Adrenal gland (tissue), 12 donors: ENCODE results near the gene SETD3. TPM values are rescaled to one million over a fixed set of nuclear protein-coding genes. Genes with fewer than 3 reads are reported as not detected.
A peak's percentile ranks its signal among the peaks of the same experiment; 100 is the strongest.

ENCODE experiments used
- DNase-seq, 7 donors: peaks; one replicate each; pipeline ENCODE4 v3.0.0-alpha.2; 2019 to 2020
- H3K27ac ChIP-seq, 5 donors: fragments of 200-600 bp; sonication (generic) in 4 of 5; 1 replicate in 3 of 5; 2 replicates in 2 of 5; pipeline versions ENCODE4 v1.5.1 to v1.8.0; 2016 to 2020; ENCODE audit warnings: mild to moderate bottlenecking in 1 of 5
- H3K27me3 ChIP-seq: fragments of 200-600 bp; 2 replicates; pipeline ENCODE4 v1.8.0; 2021
- H3K36me3 ChIP-seq, 2 donors: fragments of 200-600 bp; replicated peaks in 1 of 2; 1 replicate in 1 of 2; 2 replicates in 1 of 2; pipeline versions ENCODE4 v1.5.1 to v1.8.0; 2018 to 2022
- H3K4me1 ChIP-seq, 2 donors: fragments of 200-600 bp; replicated peaks in 1 of 2; 1 replicate in 1 of 2; 2 replicates in 1 of 2; pipeline versions ENCODE4 v1.5.1 to v1.8.0; 2018 to 2021
- H3K4me3 ChIP-seq, 4 donors: fragments of 200-600 bp; sonication (generic) in 3 of 4; one replicate each; pipeline ENCODE4 v1.5.1; 2016 to 2018
- H3K9me3 ChIP-seq, 3 donors: fragments of 200-600 bp; sonication (generic) in 1 of 3; replicated peaks in 1 of 3; 1 replicate in 2 of 3; 2 replicates in 1 of 3; pipeline versions ENCODE4 v1.5.1 to v1.8.0; 2016 to 2021
- POLR2A ChIP-seq, 2 donors: fragments of 450-650 bp; IDR thresholded peaks; one replicate each; pipeline ENCODE4 v1.6.1; 2017; ENCODE audit warnings: antibody characterized with exemption in 2 of 2, mild to moderate bottlenecking in 2 of 2, moderate library complexity in 1 of 2
- WGBS, 4 donors: extraction: QIAGEN DNeasy Blood & Tissue Kit in 2 of 4; methylation state at CpG; one replicate each; pipeline versions ENCODE4 v1.1.5 to v1.1.7; 2013 to 2017; 5-methylcytosine and 5-hydroxymethylcytosine counted together
- intact Hi-C, 2 donors: fragments of 100-400 bp; cut with DNase I; formaldehyde crosslinking; loops; one replicate each; pipeline versions ENCODE4 v1.14.1 to v1.15.0; 2022 to 2023
- polyA plus RNA-seq, 3 donors: library from polyadenylated mRNA; stranded (reverse); fragments of 200-250 nt in 2 of 3; fragments of 350-450 nt in 1 of 3; fragmentation: Illumina TruSeq in 1 of 3; extraction: RNeasy Lipid Tissue Mini Kit (QIAGEN cat#74804) in 1 of 3; gene quantifications; one replicate each; pipeline ENCODE4 v1.2.3, GENCODE V29; 2013 to 2014
- total RNA-seq, 9 donors: library from RNA; depleted of rRNA in 4 of 9; stranded (reverse); fragments of >200 nt in 4 of 9; fragments of 120-200 nt in 1 of 9; fragmentation: NEBNext Ultra II Directional in 1 of 9; extraction: Animal tissue kit (Norgen Biotek cat#: 25700) in 1 of 9; gene quantifications; one replicate each; pipeline versions ENCODE4 v1.1.0 to v1.2.4, GENCODE V29; 2013 to 2023
- TF ChIP-seq, protein P1 (sequence below), 6 experiments: fragments of 450-650 bp in 4 of 6; fragments of 200-600 bp in 2 of 6; sonication (generic) in 1 of 6; IDR thresholded peaks; 1 replicate in 5 of 6; 2 replicates in 1 of 6; pipeline versions ENCODE4 v1.5.1 to v1.8.0; 2016 to 2021; ENCODE audit warnings: antibody characterized with exemption in 6 of 6, mild to moderate bottlenecking in 2 of 6, moderate library complexity in 1 of 6
- donor health status: healthy with polysubstance abuse.
- donor health status: Bipolar disorder and iron deficiency.
- donor health status: DM: yes; HTN: yes; CAD: no.
- donor health status: DM: no; HTN: no; CAD: no.
- donor health status: DM: no; HTN: no; CAD: no.
- donor health status: DM: yes; HTN: yes; CAD: no.

SETD3 gene
- total and polyA plus RNA-seq, 12 donors, result 23.1 to 58.6 (median 44.3) TPM

GRCh38 chr14:99467336-99468078 lies 13.2 kb downstream of the SETD3 start:
- no peak overlapping the region for H3K27ac ChIP-seq
- peaks cover 0 to 25% of the 10 kb centered on the region in 2 donors for H3K36me3 ChIP-seq
- no peaks in the 10 kb centered on the region for H3K9me3 ChIP-seq
- 61 to 68% (median 65%) methylated on average over 8 to 9 of the region's 9 CpGs for WGBS, 4 donors
- peak in 1 of 7 donors; percentile 13 for DNase-seq
- TF ChIP-seq, protein P1, sequence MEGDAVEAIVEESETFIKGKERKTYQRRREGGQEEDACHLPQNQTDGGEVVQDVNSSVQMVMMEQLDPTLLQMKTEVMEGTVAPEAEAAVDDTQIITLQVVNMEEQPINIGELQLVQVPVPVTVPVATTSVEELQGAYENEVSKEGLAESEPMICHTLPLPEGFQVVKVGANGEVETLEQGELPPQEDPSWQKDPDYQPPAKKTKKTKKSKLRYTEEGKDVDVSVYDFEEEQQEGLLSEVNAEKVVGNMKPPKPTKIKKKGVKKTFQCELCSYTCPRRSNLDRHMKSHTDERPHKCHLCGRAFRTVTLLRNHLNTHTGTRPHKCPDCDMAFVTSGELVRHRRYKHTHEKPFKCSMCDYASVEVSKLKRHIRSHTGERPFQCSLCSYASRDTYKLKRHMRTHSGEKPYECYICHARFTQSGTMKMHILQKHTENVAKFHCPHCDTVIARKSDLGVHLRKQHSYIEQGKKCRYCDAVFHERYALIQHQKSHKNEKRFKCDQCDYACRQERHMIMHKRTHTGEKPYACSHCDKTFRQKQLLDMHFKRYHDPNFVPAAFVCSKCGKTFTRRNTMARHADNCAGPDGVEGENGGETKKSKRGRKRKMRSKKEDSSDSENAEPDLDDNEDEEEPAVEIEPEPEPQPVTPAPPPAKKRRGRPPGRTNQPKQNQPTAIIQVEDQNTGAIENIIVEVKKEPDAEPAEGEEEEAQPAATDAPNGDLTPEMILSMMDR (IDR thresholded peaks at IDR 0.05), result no peak
- no peak for TF ChIP-seq POLR2A (IDR thresholded peaks at IDR 0.05)
- peaks cover 0 to 14% of the 10 kb centered on the region in 2 donors for H3K4me1 ChIP-seq
- no peak overlapping the region for H3K4me3 ChIP-seq
- H3K27me3 ChIP-seq, result no peaks in the 10 kb centered on the region
- intact Hi-C loops, result no loop called here

DNA sequence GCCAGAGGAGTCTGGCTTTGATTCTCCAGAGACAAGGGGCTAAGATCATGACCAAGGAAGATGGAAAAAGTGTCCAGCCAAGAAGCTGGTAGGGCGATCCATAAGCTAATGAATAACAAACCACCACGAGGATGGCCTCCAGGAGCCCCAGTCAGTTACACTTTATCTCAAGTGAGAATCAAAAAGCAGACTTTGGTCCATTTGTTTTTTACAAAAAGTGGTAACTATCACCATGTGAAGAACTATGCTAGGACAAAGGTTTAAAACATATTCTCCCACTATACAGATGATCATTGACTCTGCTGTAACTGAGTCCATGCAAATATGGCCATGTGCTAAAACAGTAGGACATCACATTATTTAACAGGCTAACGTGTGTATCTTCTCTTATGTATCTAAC lies 13.9 kb downstream of the SETD3 start:
- Histone ChIP-seq H3K36me3 (peaks cover 0 to 32% of the 10 kb centered on the region in 2 donors), H3K9me3 (no peaks in the 10 kb centered on the region), H3K4me1 (peaks cover 0 to 12% of the 10 kb centered on the region in 2 donors), H3K27me3 (no peaks in the 10 kb centered on the region), H3K27ac (no peak overlapping the region), H3K4me3 (no peak overlapping the region)
- DNase-seq, result no peak
- 84 to 90% (median 85%) methylated on average over 3 of the region's 3 CpGs for WGBS, 4 donors
- TF ChIP-seq, protein P1 (IDR thresholded peaks at IDR 0.05), result no peak
- no peak for TF ChIP-seq POLR2A (IDR thresholded peaks at IDR 0.05)
- intact Hi-C loops, result no loop called here

DNA sequence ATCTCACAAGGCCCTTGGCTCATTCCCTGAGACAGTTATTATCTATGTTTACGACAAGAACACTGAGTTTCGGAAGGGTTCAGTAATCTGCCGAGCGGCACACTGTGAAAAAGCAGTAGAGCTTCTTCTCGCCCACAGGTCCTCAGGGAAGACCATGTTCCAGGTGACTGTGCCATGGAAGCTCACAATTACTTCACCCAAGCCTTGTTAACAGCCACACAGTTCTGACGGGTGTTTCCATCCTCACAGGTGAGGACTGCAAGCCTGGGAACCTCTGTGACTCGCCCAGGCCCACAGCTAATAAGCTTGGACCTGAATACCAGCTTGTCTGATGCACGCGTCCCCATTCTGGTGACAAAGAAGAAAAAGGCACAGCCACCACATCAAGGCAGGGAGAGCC lies 15.4 kb downstream of the SETD3 start:
- intact Hi-C loops, result no loop called here
- Histone ChIP-seq H3K36me3 (peaks cover 0 to 33% of the 10 kb centered on the region in 2 donors), H3K27me3 (no peaks in the 10 kb centered on the region), H3K27ac (no peak overlapping the region), H3K4me1 (peaks cover 0 to 12% of the 10 kb centered on the region in 2 donors), H3K4me3 (no peak overlapping the region), H3K9me3 (no peaks in the 10 kb centered on the region)
- 88 to 96% (median 93%) methylated on average over 9 of the region's 9 CpGs for WGBS, 4 donors
- DNase-seq, result no peak
- no peak for TF ChIP-seq POLR2A (IDR thresholded peaks at IDR 0.05)
- TF ChIP-seq, protein P1 (IDR thresholded peaks at IDR 0.05), result no peak

GRCh38 chr14:99463974-99464373 lies 16.7 kb downstream of the SETD3 start:
- Histone ChIP-seq H3K4me1 (peaks cover 0 to 12% of the 10 kb centered on the region in 2 donors), H3K27me3 (no peaks in the 10 kb centered on the region), H3K27ac (no peak overlapping the region), H3K36me3 (peaks cover 0 to 33% of the 10 kb centered on the region in 2 donors), H3K4me3 (no peak overlapping the region), H3K9me3 (no peaks in the 10 kb centered on the region)
- intact Hi-C loops, result no loop called here
- DNase-seq, result no peak
- 81 to 93% (median 92%) methylated on average over 4 of the region's 4 CpGs for WGBS, 4 donors
- TF ChIP-seq, protein P1 (IDR thresholded peaks at IDR 0.05), result no peak
- no peak for TF ChIP-seq POLR2A (IDR thresholded peaks at IDR 0.05)
